Body of pancreas (tissue), 4 donors: Measurements from ENCODE around the gene FKBP15.

Experiments used
- POLR2A ChIP-seq, 3 donors: fragments of 450-650 bp; IDR thresholded peaks; one replicate each; pipeline ENCODE4 v1.6.1; 2016; ENCODE audit warnings: antibody characterized with exemption in 3 of 3, mild to moderate bottlenecking in 2 of 3
- TF ChIP-seq, protein P1 (sequence below), 7 experiments: fragments of 450-650 bp in 4 of 7; fragments of 200-600 bp in 3 of 7; sonication (generic) in 3 of 7; IDR thresholded peaks; one replicate each; pipeline ENCODE4 v1.5.1; 2016 to 2019; ENCODE audit warnings: antibody characterized with exemption in 7 of 7

DNA sequence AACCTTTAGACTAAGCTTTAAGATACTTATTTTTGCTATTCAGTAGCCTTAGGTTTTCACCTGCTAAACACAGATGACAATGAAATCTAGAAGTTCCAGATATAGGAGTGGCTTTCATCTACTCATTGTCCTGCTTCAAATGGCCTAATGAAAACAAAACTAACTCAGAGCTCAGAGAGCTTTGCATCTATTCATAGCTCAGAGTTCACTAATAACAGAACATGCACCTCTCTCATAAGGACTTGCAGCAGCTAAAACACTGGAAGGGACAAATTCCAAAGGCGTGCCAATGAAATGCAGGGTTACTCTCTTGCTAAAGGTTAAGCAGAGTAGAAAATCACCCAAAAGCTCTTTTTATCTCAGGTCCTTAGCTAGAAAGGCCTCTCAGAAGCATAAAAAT lies 41.2 kb downstream of the FKBP15 start:
- TF ChIP-seq, protein P1, sequence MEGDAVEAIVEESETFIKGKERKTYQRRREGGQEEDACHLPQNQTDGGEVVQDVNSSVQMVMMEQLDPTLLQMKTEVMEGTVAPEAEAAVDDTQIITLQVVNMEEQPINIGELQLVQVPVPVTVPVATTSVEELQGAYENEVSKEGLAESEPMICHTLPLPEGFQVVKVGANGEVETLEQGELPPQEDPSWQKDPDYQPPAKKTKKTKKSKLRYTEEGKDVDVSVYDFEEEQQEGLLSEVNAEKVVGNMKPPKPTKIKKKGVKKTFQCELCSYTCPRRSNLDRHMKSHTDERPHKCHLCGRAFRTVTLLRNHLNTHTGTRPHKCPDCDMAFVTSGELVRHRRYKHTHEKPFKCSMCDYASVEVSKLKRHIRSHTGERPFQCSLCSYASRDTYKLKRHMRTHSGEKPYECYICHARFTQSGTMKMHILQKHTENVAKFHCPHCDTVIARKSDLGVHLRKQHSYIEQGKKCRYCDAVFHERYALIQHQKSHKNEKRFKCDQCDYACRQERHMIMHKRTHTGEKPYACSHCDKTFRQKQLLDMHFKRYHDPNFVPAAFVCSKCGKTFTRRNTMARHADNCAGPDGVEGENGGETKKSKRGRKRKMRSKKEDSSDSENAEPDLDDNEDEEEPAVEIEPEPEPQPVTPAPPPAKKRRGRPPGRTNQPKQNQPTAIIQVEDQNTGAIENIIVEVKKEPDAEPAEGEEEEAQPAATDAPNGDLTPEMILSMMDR (IDR thresholded peaks at IDR 0.05), result no peak
- no peak for TF ChIP-seq POLR2A (IDR thresholded peaks at IDR 0.05)
